Right lobe of liver (tissue), 4 donors: ENCODE data around the gene CEMP1.

ENCODE experiments used
- POLR2A ChIP-seq: fragments of 450-650 bp; IDR thresholded peaks from one replicate; pipeline ENCODE4 v1.6.1; 2017; ENCODE audit warnings: antibody characterized with exemption, mild to moderate bottlenecking
- TF ChIP-seq, protein P1 (sequence below), 4 donors: fragments of 200-600 bp in 3 of 4; fragments of 450-650 bp in 1 of 4; IDR thresholded peaks; one replicate each; pipeline versions ENCODE4 v1.5.1 to v1.8.0; 2016 to 2022; ENCODE audit warnings: antibody characterized with exemption in 4 of 4, mild to moderate bottlenecking in 2 of 4
- donor health status: DM: no; HTN: no; CAD: no.
- donor health status: DM: no; HTN: no; CAD: no.
- donor health status: DM: no; HTN: yes; CAD: no.

DNA sequence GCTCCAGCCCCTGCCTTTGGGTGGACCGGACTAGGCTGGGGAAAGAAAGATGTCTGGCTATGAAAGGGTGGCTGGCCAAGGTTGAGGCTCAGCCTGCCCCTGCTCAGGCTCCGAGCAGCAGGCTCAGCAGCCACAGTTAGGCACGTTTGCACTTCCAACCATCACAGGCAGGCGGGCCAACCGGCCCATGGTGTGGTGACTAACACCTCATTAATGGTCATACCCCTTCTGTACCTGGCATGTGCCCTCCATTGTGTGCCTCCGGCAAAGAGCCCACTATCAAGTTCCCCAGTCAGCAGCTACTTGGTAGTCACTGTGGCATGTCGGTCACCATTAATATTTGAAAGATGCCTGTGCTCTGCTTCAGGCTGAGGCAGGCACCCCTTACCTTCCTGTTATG, 49.5 kb downstream of the CEMP1 start:
- TF ChIP-seq POLR2A = no peak
- TF ChIP-seq, protein P1, sequence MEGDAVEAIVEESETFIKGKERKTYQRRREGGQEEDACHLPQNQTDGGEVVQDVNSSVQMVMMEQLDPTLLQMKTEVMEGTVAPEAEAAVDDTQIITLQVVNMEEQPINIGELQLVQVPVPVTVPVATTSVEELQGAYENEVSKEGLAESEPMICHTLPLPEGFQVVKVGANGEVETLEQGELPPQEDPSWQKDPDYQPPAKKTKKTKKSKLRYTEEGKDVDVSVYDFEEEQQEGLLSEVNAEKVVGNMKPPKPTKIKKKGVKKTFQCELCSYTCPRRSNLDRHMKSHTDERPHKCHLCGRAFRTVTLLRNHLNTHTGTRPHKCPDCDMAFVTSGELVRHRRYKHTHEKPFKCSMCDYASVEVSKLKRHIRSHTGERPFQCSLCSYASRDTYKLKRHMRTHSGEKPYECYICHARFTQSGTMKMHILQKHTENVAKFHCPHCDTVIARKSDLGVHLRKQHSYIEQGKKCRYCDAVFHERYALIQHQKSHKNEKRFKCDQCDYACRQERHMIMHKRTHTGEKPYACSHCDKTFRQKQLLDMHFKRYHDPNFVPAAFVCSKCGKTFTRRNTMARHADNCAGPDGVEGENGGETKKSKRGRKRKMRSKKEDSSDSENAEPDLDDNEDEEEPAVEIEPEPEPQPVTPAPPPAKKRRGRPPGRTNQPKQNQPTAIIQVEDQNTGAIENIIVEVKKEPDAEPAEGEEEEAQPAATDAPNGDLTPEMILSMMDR (IDR thresholded peaks at IDR 0.05) = no peak
